ENCODE measurements around the gene SNX30.

DNA sequence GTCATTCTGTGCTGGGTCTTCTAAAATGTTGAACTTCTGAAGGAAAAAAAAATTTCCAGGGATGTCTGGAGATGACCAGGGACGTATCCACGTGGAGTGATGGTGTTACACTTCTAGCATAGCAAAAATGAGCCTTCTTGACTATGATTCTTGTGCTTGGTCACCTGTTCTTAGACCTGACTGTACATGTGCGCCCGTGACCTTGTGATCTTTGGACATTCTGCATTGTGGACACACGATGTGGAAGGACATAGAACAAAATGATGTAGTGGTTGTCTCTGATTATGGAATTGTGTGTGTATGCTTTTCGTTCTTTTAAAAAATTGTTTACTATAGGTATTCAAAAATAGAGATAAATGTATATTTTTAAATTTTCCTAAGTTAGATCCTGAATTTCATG, 61.0 kb downstream of the SNX30 start:
- TF ChIP-seq, protein P1, sequence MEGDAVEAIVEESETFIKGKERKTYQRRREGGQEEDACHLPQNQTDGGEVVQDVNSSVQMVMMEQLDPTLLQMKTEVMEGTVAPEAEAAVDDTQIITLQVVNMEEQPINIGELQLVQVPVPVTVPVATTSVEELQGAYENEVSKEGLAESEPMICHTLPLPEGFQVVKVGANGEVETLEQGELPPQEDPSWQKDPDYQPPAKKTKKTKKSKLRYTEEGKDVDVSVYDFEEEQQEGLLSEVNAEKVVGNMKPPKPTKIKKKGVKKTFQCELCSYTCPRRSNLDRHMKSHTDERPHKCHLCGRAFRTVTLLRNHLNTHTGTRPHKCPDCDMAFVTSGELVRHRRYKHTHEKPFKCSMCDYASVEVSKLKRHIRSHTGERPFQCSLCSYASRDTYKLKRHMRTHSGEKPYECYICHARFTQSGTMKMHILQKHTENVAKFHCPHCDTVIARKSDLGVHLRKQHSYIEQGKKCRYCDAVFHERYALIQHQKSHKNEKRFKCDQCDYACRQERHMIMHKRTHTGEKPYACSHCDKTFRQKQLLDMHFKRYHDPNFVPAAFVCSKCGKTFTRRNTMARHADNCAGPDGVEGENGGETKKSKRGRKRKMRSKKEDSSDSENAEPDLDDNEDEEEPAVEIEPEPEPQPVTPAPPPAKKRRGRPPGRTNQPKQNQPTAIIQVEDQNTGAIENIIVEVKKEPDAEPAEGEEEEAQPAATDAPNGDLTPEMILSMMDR (IDR thresholded peaks at IDR 0.05) = no peak
- TF ChIP-seq POLR2AphosphoS5 (IDR thresholded peaks at IDR 0.05; ENCODE audit: insufficient read depth in 1 of 2, low read depth in 1 of 2) (no peak), POLR2A (IDR thresholded peaks at IDR 0.05) (no peak)

Measured in vagina (tissue), 2 donors.